SKM-1 (cell line): ENCODE results near the gene C2orf69.
A peak's percentile ranks its signal among the peaks of the same experiment; 100 is the strongest.
"Not testable (repeated sequence)": the region's sequence is repeated elsewhere in the genome, so short reads cannot be mapped to it uniquely, and the experiment has no call there.

Experiments
- DNase-seq: peaks from one replicate; lab custom pipeline; 2025; ENCODE audit not compliant: unreplicated experiment; lab: John Stamatoyannopoulos, UW

C2orf69 gene

GRCh38 chr2:199911052-199911876 lies at the start of gene C2orf69:
C2orf69 (plus strand) TSS chr2:199911293; CDS start chr2:199911439, 146 bp downstream.
- peak; percentile 97 for DNase-seq

GRCh38 chr2:199862788-199863187 lies 48.3 kb upstream of the C2orf69 start:
- DNase-seq = no peak

GRCh38 chr2:199865905-199866304 lies 45.2 kb upstream of the C2orf69 start:
- DNase-seq = no peak

- no peak for DNase-seq
Measured at GRCh38 chr2:199868431-199869226, 42.5 kb upstream of the C2orf69 start.

- no peak for DNase-seq
Measured at GRCh38 chr2:199869227-199869541, 41.9 kb upstream of the C2orf69 start.

- DNase-seq = no peak
Measured at GRCh38 chr2:199869653-199870052, 41.4 kb upstream of the C2orf69 start.

GRCh38 chr2:199870581-199870980 lies 40.5 kb upstream of the C2orf69 start:
- DNase-seq = no peak

GRCh38 chr2:199874209-199874608 lies 36.9 kb upstream of the C2orf69 start:
- DNase-seq = no peak

GRCh38 chr2:199875400-199875799 lies 35.7 kb upstream of the C2orf69 start:
- no peak for DNase-seq

- no peak for DNase-seq
Measured at GRCh38 chr2:199882667-199883066, 28.4 kb upstream of the C2orf69 start.

GRCh38 chr2:199883474-199884212 lies 27.4 kb upstream of the C2orf69 start:
- no peak for DNase-seq

GRCh38 chr2:199895406-199895805 lies 15.7 kb upstream of the C2orf69 start:
- no peak for DNase-seq

- no peak for DNase-seq
Measured at GRCh38 chr2:199896617-199897016, 14.5 kb upstream of the C2orf69 start.

- no peak for DNase-seq
Measured at GRCh38 chr2:199901942-199902341, 9.2 kb upstream of the C2orf69 start.

- no peak for DNase-seq
Measured at GRCh38 chr2:199902486-199903110, 8.5 kb upstream of the C2orf69 start.

- DNase-seq = no peak
Measured at GRCh38 chr2:199903111-199903510, 8.0 kb upstream of the C2orf69 start.

GRCh38 chr2:199907008-199907714 lies 3.9 kb upstream of the C2orf69 start:
- DNase-seq = no peak

- DNase-seq = no peak
Measured at GRCh38 chr2:199910338-199911051, 598 bp upstream of the C2orf69 start.

GRCh38 chr2:199911877-199912161 lies 726 bp downstream of the C2orf69 start:
- no peak for DNase-seq

- DNase-seq = not testable (repeated sequence)
Measured at GRCh38 chr2:199912553-199913114, 1.5 kb downstream of the C2orf69 start.
